ENCODE data around the gene SNX27. TPM values are rescaled to one million over a fixed set of nuclear protein-coding genes. Genes with fewer than 3 reads are reported as not detected.
A peak's percentile ranks its signal among the peaks of the same experiment; 100 is the strongest.

Gene SNX27
- total RNA-seq, 3 donors from 2014 or later = 25.5 to 59.0 (median 34.8) TPM

- intact Hi-C loops (cut with DNase I, micrococcal nuclease) = no loop called here
- DNase-seq = no peak
- no peaks in the 10 kb centered on the region for H3K36me3 ChIP-seq (ENCODE audit: low read depth)
- TF ChIP-seq CTCF (IDR thresholded peaks at IDR 0.05) = no peak
- peaks cover 18% of the 10 kb centered on the region for H3K4me1 ChIP-seq (ENCODE audit: low read depth)
- no peaks in the 10 kb centered on the region for H3K9me3 ChIP-seq
- no peak overlapping the region for H3K4me3 ChIP-seq
- ATAC-seq = no peak
Measured at GRCh38 chr1:151720125-151720524, 108.3 kb downstream of the SNX27 start.

- intact Hi-C loops (cut with DNase I, micrococcal nuclease) = no loop called here
- ATAC-seq (peak; percentile 70), DNase-seq (peak in 1 of 3 donors; percentile 30)
- no peaks in the 10 kb centered on the region for H3K9me3 ChIP-seq
- peaks cover 18% of the 10 kb centered on the region for H3K4me1 ChIP-seq (ENCODE audit: low read depth)
- no peaks in the 10 kb centered on the region for H3K36me3 ChIP-seq (ENCODE audit: low read depth)
- H3K4me3 ChIP-seq = no peak overlapping the region
- TF ChIP-seq CTCF (IDR thresholded peaks at IDR 0.05) = no peak
Measured at GRCh38 chr1:151720554-151720953, 108.7 kb downstream of the SNX27 start.

GRCh38 chr1:151720974-151721787 lies 109.3 kb downstream of the SNX27 start, which contains the start of gene RIIAD1:
Gene RIIAD1 (plus strand): TSS chr1:151721522. CDS start chr1:151721537, 15 bp downstream.
- intact Hi-C loops (cut with DNase I, micrococcal nuclease) = no loop called here
- H3K36me3 ChIP-seq (ENCODE audit: low read depth) = no peaks in the 10 kb centered on the region
- DNase-seq = peak in 1 of 3 donors; percentile 57
- TF ChIP-seq CTCF (IDR thresholded peaks at IDR 0.05) = no peak
- no peak within 1 kb of the TSS for H3K4me3 ChIP-seq
- peaks cover 21% of the 10 kb centered on the region for H3K4me1 ChIP-seq (ENCODE audit: low read depth)
- peak; percentile 78 for ATAC-seq
- H3K9me3 ChIP-seq = no peaks in the 10 kb centered on the region

GRCh38 chr1:151721788-151722510 lies 110.1 kb downstream of the SNX27 start:
- ATAC-seq (no peak), DNase-seq (no peak)
- Histone ChIP-seq H3K9me3 (no peaks in the 10 kb centered on the region), H3K4me3 (no peak overlapping the region), H3K4me1 (ENCODE audit: low read depth) (peaks cover 27% of the 10 kb centered on the region), H3K36me3 (ENCODE audit: low read depth) (no peaks in the 10 kb centered on the region)
- no peak for TF ChIP-seq CTCF (IDR thresholded peaks at IDR 0.05)
- intact Hi-C loops (cut with DNase I, micrococcal nuclease) = no loop called here

- intact Hi-C loops (cut with DNase I, micrococcal nuclease) = no loop called here
- H3K36me3 ChIP-seq (ENCODE audit: low read depth) = no peaks in the 10 kb centered on the region
- H3K9me3 ChIP-seq = no peaks in the 10 kb centered on the region
- no peak overlapping the region for H3K4me3 ChIP-seq
- no peak for TF ChIP-seq CTCF (IDR thresholded peaks at IDR 0.05)
- peaks cover 33% of the 10 kb centered on the region for H3K4me1 ChIP-seq (ENCODE audit: low read depth)
- ATAC-seq = no peak
- no peak for DNase-seq
Measured at GRCh38 chr1:151723726-151724370, 112.0 kb downstream of the SNX27 start.
